Transverse colon (tissue), 4 donors: ENCODE measurements around the gene RALGPS1.

Experiments used
- CTCF ChIP-seq, 5 experiments: fragments of 200-600 bp in 3 of 5; fragments of 450-650 bp in 2 of 5; sonication (generic) in 3 of 5; IDR thresholded peaks; 1 replicate in 2 of 5; 2 replicates in 3 of 5; pipeline ENCODE4 v1.5.1; 2016 to 2017; ENCODE audit warnings: antibody characterized with exemption in 5 of 5, inconsistent platforms in 3 of 5, mild to moderate bottlenecking in 2 of 5, moderate library complexity in 1 of 5
- POLR2A ChIP-seq: fragments of 450-650 bp; IDR thresholded peaks from one replicate; pipeline ENCODE4 v1.6.1; 2016; ENCODE audit warnings: antibody characterized with exemption, mild to moderate bottlenecking, moderate library complexity
- POLR2AphosphoS5 ChIP-seq, 3 donors: sonication (generic); formaldehyde crosslinking; IDR thresholded peaks; one replicate each; pipeline ENCODE4 v1.6.1; 2016; ENCODE audit warnings: antibody characterized with exemption in 3 of 3

- TF ChIP-seq POLR2AphosphoS5 (IDR thresholded peaks at IDR 0.05) (no peak), CTCF (IDR thresholded peaks at IDR 0.05) (no peak), POLR2A (no peak)
Observed at GRCh38 chr9:126919193-126919592, 4.6 kb downstream of the RALGPS1 start.
